Activated naive CD4-positive, alpha-beta T cell treated with anti-CD3 and anti-CD28 coated beads, Interleukin-2, amount 10 ng/mL, durations not matched to agents 7 days and 5 days (primary cell): ENCODE measurements around the gene PTPRR.

ENCODE experiments used
- CTCF ChIA-PET: fragments of 350-600 bp; sonication (Branson Sonifier 250); formaldehyde crosslinking; loops from one replicate; lab custom pipeline; 2021; ENCODE audit warnings: antibody characterized with exemption; lab: Charles Lee
- DNase-seq: peaks from one replicate; pipeline ENCODE4 v3.0.0-alpha.2; 2020
- H3K27ac Mint-ChIP-seq: one replicate; pipeline ENCODE4 v1.8.0; 2021; ENCODE audit warnings: mild to moderate bottlenecking, moderate library complexity, mixed read lengths
- H3K27me3 Mint-ChIP-seq: one replicate; pipeline ENCODE4 v1.8.0; 2021; ENCODE audit warnings: mild to moderate bottlenecking, mixed read lengths
- H3K36me3 Mint-ChIP-seq: one replicate; pipeline ENCODE4 v1.8.0; 2021; ENCODE audit warnings: mixed read lengths
- H3K4me1 Mint-ChIP-seq: one replicate; pipeline ENCODE4 v1.8.0; 2021; ENCODE audit warnings: mixed read lengths
- H3K4me3 Mint-ChIP-seq: one replicate; pipeline ENCODE4 v1.8.0; 2021; ENCODE audit warnings: mild to moderate bottlenecking, moderate library complexity, mixed read lengths
- H3K9me3 Mint-ChIP-seq: one replicate; pipeline ENCODE4 v1.8.0; 2021; ENCODE audit warnings: mixed read lengths

The PTPRR gene

DNA sequence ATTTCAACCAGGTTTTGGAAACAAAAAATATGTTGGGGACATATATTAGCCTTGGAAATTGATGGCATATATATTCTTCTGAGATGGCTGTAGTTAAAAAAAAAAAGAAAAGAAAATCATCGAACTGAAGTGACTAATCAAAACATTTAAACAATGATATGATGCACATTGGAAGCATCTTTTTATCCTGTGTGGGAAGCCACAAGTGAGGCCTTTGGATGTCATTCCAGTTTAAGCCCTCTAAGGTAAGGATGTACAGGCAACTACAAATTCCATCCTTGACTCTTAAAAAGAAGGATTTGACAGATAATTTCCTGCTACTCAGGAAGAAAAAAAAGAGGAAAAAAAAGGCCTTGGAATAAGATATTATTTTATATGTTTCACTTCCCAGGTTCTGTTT, 273.7 kb downstream of the PTPRR start:
- CTCF ChIA-PET, result no interaction called here
- H3K27ac Mint-ChIP-seq, result no peak overlapping the region

DNA sequence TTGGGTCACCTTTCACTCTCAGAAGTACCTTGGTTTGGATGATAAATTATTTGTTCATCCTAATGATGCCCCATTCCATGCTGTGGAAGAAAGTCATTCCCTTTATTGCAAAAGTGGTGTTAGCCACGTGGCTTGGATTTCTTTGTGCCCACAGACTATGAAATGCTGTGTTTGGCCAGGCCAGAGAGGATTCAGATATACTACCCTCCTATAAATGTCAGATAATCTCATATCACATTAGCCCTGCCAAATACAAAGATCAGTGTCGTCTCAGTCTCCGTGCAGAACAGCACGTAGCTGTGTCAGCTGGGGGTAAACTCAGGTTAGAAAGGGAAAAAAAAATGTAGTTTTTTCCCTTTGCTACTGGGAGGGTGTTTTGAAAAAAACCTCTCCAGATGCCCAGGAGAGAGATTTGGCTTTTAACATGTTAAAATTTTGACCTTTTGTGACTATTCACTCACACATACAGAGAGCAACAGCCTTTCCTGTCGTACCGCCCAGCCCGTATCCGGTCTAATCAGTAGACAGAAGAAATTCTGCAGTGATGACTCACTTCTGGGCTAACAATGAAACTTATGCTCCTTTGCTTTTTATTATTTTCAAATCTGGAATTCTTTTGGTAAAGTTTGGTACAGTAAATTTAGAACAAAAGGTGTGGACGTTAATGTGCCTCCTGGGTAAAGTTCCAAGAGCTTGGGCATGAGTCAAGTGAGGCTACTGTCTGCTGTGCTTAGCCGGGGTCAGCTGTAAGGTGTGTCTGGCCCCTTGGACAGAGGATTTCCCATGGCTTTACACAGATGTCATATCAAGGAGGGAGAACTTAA, 274.8 kb downstream of the PTPRR start:
- Mint-ChIP-seq H3K36me3 (no peaks in the 10 kb centered on the region), H3K4me3 (no peak overlapping the region), H3K4me1 (peaks cover 10% of the 10 kb centered on the region), H3K9me3 (no peaks in the 10 kb centered on the region), H3K27me3 (peaks cover 8% of the 10 kb centered on the region), H3K27ac (peak overlapping the region; percentile 24)
- CTCF ChIA-PET, result interaction anchor here (0.8 kb wide), 1 partner anchor 10 kb away, joined by 3 read pairs; no protein-coding TSS in a partner anchor
- DNase-seq, result peak; percentile 32

More for the DNA sequence above, 273.7 kb downstream of the PTPRR start:
- Mint-ChIP-seq H3K9me3 (no peaks in the 10 kb centered on the region), H3K27me3 (peaks cover 8% of the 10 kb centered on the region), H3K4me3 (no peak overlapping the region), H3K4me1 (peaks cover 10% of the 10 kb centered on the region), H3K36me3 (no peaks in the 10 kb centered on the region)
- DNase-seq, result no peak

- H3K27ac Mint-ChIP-seq, result no peak overlapping the region
- H3K27me3 Mint-ChIP-seq, result peaks cover 8% of the 10 kb centered on the region
- DNase-seq, result no peak
- no peaks in the 10 kb centered on the region for H3K9me3 Mint-ChIP-seq
- no peak overlapping the region for H3K4me3 Mint-ChIP-seq
- no peaks in the 10 kb centered on the region for H3K36me3 Mint-ChIP-seq
- CTCF ChIA-PET, result no interaction called here
- H3K4me1 Mint-ChIP-seq, result peaks cover 10% of the 10 kb centered on the region
Measured at GRCh38 chr12:70644861-70645260, 275.7 kb downstream of the PTPRR start.

GRCh38 chr12:70643939-70644338, 276.6 kb downstream of the PTPRR start:
- CTCF ChIA-PET, result no interaction called here
- H3K27ac Mint-ChIP-seq, result no peak overlapping the region
- peaks cover 8% of the 10 kb centered on the region for H3K27me3 Mint-ChIP-seq

DNA sequence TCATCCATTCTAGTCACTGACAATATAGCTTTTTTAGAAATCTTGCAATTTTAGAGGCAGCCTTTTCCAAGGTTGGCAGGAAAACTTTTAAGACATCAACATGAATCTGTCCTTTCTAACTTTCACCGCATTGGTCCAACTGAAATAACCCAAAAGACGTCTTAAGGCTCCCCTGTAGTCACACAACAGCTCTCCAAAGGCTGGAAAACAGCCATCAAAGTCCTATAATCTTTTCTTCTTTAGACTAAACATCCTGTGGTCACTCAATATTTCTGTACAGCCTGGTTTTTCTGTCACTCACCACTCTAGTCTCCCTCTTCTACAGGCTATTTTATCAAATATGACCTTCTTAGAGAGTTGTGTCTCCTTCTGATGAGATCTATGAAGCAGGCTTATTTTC, 278.8 kb downstream of the PTPRR start:
- peaks cover 8% of the 10 kb centered on the region for H3K27me3 Mint-ChIP-seq
- H3K27ac Mint-ChIP-seq, result no peak overlapping the region
- H3K36me3 Mint-ChIP-seq, result no peaks in the 10 kb centered on the region
- no peak overlapping the region for H3K4me3 Mint-ChIP-seq
- H3K9me3 Mint-ChIP-seq, result no peaks in the 10 kb centered on the region
- no peak for DNase-seq
- CTCF ChIA-PET, result no interaction called here
- H3K4me1 Mint-ChIP-seq, result peaks cover 10% of the 10 kb centered on the region

More at GRCh38 chr12:70643939-70644338, 276.6 kb downstream of the PTPRR start:
- no peak for DNase-seq
- H3K4me3 Mint-ChIP-seq, result no peak overlapping the region
- H3K4me1 Mint-ChIP-seq, result peaks cover 10% of the 10 kb centered on the region
- H3K9me3 Mint-ChIP-seq, result no peaks in the 10 kb centered on the region
- H3K36me3 Mint-ChIP-seq, result no peaks in the 10 kb centered on the region

- H3K4me3 Mint-ChIP-seq, result no peak overlapping the region
- peaks cover 8% of the 10 kb centered on the region for H3K27me3 Mint-ChIP-seq
- H3K36me3 Mint-ChIP-seq, result no peaks in the 10 kb centered on the region
- H3K9me3 Mint-ChIP-seq, result no peaks in the 10 kb centered on the region
- peaks cover 5% of the 10 kb centered on the region for H3K4me1 Mint-ChIP-seq
- CTCF ChIA-PET, result no interaction called here
- DNase-seq, result no peak
- no peak overlapping the region for H3K27ac Mint-ChIP-seq
Measured at GRCh38 chr12:70640901-70641300, 279.6 kb downstream of the PTPRR start.

- DNase-seq, result no peak
- CTCF ChIA-PET, result no interaction called here
- H3K4me3 Mint-ChIP-seq, result no peak overlapping the region
- no peaks in the 10 kb centered on the region for H3K9me3 Mint-ChIP-seq
- no peak overlapping the region for H3K27ac Mint-ChIP-seq
- H3K36me3 Mint-ChIP-seq, result no peaks in the 10 kb centered on the region
- peaks cover 4% of the 10 kb centered on the region for H3K27me3 Mint-ChIP-seq
- H3K4me1 Mint-ChIP-seq, result no peaks in the 10 kb centered on the region
Measured at GRCh38 chr12:70639535-70639934, 281.0 kb downstream of the PTPRR start.

GRCh38 chr12:70638639-70639360, 281.7 kb downstream of the PTPRR start:
- CTCF ChIA-PET, result no interaction called here
- H3K9me3 Mint-ChIP-seq, result no peaks in the 10 kb centered on the region
- H3K36me3 Mint-ChIP-seq, result no peaks in the 10 kb centered on the region
- H3K27me3 Mint-ChIP-seq, result peaks cover 4% of the 10 kb centered on the region
- no peak for DNase-seq
- no peaks in the 10 kb centered on the region for H3K4me1 Mint-ChIP-seq
- no peak overlapping the region for H3K4me3 Mint-ChIP-seq
- no peak overlapping the region for H3K27ac Mint-ChIP-seq

DNA sequence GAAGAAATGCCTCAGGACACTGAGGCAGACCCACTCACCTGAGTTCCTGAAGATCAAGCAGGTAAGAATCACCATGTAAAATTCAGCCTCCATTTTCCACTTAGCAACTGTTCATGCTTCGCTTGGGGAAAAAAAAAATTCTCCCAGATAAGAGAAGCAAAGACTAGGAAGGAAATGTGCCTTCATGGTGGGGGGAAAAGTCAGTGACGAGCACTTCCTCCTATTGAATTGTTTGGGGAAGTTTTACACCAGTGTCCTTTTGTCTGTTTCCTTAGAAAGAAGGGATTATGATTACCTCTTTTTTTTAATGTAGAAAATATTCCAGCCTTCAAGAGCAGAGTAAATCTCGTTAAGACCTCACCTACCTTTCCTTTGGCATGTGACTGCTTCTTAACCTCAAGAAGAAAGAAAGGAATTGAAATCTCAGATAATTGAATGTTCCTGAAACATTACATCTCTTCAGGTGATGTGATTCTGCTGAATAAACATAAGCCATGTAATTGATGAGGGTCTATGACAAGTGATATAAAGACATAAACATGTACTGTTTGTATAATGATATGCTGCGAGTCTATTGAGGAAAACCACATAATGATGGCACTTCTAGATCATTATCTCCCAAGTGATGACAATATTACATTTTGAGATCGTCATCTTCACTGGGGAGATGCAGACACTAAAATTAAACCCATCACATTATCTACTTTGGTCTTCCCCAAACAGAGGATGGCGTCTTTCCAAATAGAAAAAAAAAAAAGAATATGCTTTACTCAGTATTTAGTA, 283.0 kb downstream of the PTPRR start, which contains the start of gene PTPRB:
TSS of gene PTPRB (minus strand) at position 127 of the 783 bp plus-strand sequence. CDS start at position 93, 34 bp downstream.
- DNase-seq, result no peak
- Mint-ChIP-seq H3K36me3 (no peaks in the 10 kb centered on the region), H3K4me1 (no peaks in the 10 kb centered on the region), H3K9me3 (no peaks in the 10 kb centered on the region), H3K27ac (no peak within 1 kb of the TSS), H3K4me3 (no peak within 1 kb of the TSS), H3K27me3 (no peaks in the 10 kb centered on the region)
- CTCF ChIA-PET, result no interaction called here

DNA sequence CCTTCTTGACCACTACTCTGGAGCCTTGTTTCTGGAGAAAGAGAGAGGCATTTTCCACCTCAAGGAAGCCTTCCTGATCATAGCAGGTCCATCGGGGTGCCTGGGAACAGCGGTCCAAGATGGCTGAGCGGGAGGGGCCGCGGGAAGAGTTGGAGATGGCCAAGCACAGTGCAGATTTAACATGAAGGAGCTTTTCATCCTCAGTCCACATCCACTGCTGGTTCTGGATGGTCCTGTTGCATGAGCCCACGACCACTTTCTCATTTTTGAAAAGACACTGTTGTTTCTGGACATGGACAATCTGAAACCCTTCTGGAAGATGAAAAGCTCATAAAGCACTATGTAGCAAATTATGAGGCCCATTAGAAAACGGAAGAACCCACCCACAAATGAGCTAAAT, 284.8 kb downstream of the PTPRR start:
- Mint-ChIP-seq H3K9me3 (no peaks in the 10 kb centered on the region), H3K27ac (no peak overlapping the region), H3K27me3 (no peaks in the 10 kb centered on the region), H3K4me1 (peaks cover 2% of the 10 kb centered on the region), H3K4me3 (no peak overlapping the region), H3K36me3 (no peaks in the 10 kb centered on the region)
- no peak for DNase-seq
- CTCF ChIA-PET, result interaction anchor here (0.9 kb wide), 1 partner anchor 10 kb away, joined by 3 read pairs; no protein-coding TSS in a partner anchor

DNA sequence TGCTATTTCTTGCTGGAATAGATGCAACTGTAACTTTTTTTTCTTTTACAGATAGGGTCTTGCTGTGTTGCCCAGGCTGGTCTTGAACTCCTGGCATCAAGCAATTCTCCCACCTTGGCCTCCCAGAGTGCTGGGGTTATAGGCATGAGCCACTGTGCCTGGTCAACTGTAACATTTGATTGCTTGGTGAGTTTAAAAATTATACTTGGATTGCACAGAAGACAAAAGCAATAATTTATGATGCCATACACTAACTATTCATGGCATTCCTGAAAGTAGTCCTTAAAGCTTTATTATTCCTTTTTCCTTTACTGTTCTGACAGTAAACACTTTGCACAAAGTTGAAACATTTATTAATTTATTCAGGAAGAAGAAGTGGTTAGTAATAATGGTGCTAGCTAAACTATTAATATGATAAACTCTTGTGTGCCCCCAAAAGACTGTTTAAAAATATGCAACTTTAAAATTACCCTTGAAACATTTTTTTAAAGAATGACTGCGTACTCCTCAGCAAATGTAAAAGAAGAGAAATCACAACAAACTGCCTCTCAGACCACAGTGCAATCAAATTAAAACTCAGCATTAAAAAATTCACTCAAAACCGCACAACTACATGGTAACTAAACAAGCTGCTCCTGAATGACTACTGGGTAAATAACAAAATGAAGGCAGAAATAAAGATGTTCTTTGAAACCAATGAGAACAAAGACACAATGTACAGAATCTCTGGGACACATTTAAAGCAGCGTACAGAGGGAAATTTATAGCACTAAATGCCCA, 291.6 kb downstream of the PTPRR start:
- H3K36me3 Mint-ChIP-seq, result no peaks in the 10 kb centered on the region
- peaks cover 2% of the 10 kb centered on the region for H3K4me1 Mint-ChIP-seq
- H3K4me3 Mint-ChIP-seq, result no peak overlapping the region
- no peak overlapping the region for H3K27ac Mint-ChIP-seq
- no peaks in the 10 kb centered on the region for H3K9me3 Mint-ChIP-seq
- CTCF ChIA-PET, result no interaction called here
- DNase-seq, result no peak
- peaks cover 4% of the 10 kb centered on the region for H3K27me3 Mint-ChIP-seq

DNA sequence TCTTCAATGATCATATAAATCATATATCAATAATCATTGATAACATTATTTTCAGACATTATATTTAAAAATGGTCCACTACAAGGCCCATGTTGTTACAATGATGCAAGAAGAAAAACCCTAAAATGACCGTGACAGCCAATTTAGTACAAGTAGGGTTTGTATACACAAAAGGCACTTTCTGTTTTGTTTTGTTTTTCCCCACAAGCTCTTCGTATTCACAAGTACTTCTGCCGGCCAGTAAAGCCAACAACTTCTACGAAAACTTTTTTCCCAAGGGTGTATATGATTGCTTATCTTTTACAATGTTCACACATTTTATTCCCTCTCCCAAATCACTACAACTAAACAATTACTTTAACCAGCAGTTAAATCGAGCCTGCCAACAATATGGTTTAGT, 292.9 kb downstream of the PTPRR start:
- H3K4me1 Mint-ChIP-seq, result peaks cover 2% of the 10 kb centered on the region
- CTCF ChIA-PET, result no interaction called here
- H3K4me3 Mint-ChIP-seq, result no peak overlapping the region
- H3K9me3 Mint-ChIP-seq, result no peaks in the 10 kb centered on the region
- peaks cover 4% of the 10 kb centered on the region for H3K27me3 Mint-ChIP-seq
- no peak for DNase-seq
- no peak overlapping the region for H3K27ac Mint-ChIP-seq
- H3K36me3 Mint-ChIP-seq, result no peaks in the 10 kb centered on the region

DNA sequence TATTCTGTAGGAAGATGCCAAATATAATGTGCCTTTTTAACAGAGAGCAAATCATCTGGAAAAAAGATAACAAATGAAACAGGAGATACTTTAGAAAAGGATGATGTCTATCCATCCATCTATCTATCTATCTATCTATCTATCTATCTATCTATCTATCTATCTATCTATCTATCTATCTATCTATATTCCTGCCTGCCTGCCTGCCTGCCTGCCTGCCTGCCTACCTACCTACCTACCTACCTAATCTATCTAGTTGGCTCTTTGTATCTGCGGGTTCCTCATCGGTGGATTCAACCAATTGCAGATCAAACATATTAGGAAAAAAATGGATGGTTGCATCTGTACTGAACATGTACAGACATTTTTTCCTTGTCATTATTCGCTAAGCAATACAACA, 294.4 kb downstream of the PTPRR start:
- Mint-ChIP-seq H3K36me3 (no peaks in the 10 kb centered on the region), H3K27ac (no peak overlapping the region), H3K4me3 (no peak overlapping the region), H3K27me3 (peaks cover 4% of the 10 kb centered on the region), H3K9me3 (no peaks in the 10 kb centered on the region), H3K4me1 (no peaks in the 10 kb centered on the region)
- no peak for DNase-seq
- CTCF ChIA-PET, result no interaction called here
